NCI-H226 (cell line): Measurements from ENCODE around the gene KIAA0825.

Experiments
- DNase-seq: peaks from one replicate; pipeline ENCODE4 v3.0.0-alpha.2; 2015

The KIAA0825 gene

DNA sequence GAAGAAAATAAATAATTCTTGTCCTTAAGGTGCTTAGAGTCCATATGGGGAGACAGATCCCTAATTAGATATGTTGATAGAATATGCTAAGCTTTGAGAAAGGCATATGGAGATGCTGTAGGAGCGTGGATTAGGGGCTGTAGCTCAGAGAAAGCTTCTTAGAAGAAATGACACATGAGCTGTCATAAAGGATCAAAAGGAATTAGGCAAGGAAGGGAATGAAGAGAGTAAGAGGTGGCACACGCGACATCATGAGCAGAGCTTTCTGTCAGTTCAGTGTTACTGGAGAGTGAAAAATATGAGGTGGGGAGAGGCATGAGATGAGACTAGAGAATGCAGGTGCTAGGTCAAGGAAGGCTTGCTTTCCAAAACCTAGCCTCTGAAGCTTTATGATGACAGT lies 118.6 kb downstream of the KIAA0825 start:
- no peak for DNase-seq

DNA sequence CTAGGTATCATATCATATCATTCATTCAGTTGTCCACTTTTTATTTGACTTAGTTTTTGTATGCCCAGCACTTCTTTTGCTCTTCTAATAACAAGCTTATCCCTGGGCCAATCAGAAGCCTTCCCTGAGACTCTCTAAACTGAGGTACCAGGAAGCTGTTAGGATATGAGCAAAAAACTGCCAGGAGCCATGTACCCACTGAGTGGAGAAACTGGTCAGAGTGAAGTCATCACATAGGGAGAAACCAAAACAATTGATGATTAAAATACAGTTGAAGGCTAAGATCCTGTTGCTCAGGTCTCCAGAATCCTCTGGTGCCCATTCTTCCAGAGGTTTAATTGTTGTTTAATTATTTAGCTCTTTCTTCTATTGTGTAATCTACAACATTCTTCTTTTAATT lies 120.2 kb downstream of the KIAA0825 start:
- no peak for DNase-seq

DNA sequence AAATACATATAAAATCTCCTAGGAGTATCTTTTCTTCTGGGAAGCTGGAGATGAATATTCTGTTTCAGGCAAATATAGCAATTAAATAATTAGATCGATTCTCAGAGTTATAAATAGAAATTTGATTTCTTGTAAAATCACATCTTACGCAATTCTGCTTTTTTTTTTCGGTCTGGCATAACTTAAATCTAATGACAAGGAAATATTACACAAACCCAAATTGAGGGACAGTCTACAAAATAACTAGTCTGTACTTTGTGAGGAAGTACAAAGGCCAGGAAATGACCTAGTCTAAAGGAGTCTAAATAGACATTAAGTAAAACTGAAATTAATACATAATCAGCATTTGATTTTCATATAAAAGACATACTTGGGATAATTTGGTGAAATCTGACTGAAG lies 133.3 kb downstream of the KIAA0825 start:
- no peak for DNase-seq

DNA sequence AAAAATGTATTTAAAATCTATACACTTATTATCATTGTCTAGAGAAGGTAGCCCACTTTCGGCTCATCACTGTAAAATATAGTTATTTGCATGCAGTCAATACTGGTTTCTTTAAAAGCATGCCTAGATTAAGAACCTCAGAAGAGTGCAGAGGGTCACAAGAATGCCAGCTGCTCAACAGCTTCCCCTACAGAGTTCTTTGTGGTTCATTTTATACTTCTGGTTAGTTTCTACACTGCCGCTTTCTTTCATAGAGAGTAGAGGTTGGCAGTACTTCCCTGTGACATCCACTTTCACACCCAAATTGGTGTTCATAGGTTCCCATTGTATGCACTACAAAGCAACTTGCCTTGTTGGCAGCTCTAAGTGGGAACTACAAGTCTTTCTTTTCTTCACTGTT lies 137.3 kb downstream of the KIAA0825 start:
- DNase-seq: no peak

DNA sequence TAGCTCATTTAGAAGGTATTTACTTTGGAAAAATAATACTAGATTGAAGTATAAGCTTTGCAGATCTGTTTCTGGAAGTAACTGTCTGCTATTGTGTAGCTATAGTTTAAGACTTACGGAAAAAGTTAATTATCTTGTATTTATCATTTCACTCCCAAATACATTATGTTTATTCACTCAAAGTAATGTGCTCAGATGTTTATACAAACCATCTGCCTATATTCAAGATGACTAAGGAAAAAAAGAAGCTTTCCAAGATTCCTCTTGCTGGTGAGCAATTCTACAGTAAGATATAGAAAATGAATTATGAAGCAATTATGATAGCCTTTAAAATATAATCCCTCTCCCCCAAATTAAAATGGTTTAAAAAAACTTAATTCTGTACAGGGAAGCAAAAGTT lies 137.9 kb downstream of the KIAA0825 start:
- DNase-seq: no peak

DNA sequence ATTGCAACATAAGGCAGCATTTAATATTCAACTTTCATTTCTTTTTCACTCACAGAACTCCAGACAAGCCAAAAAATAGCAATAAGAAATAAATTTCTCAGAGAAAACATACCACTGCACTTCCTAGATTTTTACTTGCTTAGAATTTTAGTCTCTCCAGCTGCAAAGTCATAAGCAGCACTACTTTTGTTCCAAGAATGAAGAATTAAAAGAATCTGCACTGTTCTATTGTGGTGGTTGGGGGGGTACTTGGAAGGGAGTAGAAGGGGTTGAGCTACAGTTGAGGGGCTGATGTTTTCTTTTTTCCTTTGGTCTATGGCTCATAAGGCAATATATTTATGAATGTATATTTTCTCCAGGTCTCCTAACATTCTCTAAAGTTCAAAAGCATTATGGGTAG lies 144.5 kb downstream of the KIAA0825 start:
- DNase-seq: no peak

DNA sequence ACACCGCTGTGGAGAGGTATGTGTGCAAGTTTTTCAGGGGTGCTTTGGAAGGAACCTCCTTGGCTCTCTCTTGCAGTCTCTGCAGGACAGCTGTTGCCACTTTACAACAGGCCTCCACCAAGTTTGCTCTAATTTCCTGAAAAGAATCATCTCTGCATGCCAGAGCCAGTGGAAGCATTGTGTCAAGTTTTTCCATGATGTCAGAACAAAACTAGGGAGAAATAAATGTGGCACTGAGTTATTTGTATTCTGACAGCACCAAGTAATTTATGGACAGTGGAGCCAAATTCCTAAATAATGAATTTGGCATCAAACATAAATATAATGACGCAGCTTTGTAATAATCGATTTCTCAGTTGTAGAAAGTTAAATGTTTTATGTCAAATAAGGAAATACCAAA lies 146.9 kb downstream of the KIAA0825 start:
- DNase-seq: no peak

DNA sequence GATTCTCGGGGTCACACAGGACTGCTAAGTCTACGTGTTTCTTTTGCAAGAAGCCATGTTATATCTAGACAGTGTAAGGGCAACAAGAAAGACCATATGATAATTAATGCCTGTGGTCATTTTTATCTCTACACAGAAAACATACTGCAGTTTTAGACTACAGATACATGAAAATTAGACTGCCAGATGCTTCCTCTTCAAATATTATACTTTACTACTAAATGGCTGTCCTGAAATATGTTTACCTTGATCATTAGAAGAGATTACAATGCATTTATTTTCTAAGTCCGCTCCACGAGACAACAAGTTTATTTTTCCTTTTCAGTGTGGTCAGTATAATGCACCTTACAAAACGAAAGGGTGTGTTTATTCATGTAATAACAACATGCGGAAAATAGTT lies 147.6 kb downstream of the KIAA0825 start:
- no peak for DNase-seq

DNA sequence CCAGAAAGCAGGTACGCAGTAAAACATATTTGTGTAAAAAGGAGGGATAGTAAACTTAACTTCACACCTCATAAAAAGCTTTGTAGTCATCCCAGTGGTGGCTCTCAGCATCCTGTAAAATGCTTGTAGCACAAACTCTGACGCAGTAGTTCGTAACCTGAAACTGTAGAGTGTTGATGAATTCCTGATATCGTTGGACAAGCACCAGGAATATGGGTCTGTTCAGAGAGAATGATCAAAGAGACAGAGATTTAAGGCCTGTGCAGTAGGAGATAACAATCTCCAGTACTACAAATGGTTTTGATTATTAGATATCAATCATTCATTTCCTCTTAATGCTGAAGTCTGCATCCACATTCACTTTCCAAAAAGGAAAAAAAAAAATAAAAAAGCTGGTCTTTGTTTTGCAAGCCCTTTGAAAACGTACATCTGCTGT lies 148.5 kb downstream of the KIAA0825 start:
- no peak for DNase-seq

DNA sequence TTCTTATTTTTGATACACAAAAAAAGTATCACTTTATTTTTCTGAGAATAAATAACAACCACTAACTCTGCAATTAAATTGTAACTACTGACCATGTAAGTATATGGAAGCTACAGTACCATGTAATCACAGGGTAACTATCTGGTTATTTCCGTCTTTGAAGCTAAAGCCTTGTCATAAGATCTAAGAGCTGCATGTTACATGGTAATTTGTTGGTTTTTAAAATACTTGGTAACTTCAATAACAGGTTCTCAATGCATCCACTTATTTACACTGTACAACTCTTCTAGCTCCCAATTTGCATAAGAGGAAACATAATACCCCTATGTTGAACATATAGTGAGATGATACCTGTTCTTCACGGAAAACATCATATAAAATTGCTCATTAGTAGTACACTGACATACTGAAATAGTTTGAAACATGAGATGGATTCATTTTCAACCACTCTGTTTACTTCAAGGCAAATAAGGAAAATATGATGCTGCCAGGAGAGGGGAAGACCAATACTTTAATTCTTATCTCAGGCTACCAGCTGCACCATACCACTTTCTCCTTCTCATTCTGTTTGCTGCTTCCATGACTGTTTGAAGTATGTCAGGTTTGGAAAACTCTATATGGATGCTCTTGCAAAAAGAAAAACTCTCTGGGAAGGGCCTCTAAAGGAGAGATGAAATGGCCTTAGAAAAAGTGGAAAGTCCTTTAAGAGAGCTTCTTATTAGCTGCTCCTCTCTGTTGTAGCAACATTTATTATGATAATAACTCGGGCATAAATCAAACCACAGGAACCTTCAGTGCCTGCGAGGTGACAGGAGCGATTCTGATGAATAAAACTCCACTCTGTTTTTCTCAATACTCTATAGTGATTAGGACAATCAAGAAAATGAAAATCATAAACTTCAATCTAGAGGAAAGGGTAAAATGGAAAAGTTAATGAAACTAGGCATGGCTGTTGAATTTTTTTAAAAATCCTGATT lies 150.2 kb downstream of the KIAA0825 start:
- no peak for DNase-seq

DNA sequence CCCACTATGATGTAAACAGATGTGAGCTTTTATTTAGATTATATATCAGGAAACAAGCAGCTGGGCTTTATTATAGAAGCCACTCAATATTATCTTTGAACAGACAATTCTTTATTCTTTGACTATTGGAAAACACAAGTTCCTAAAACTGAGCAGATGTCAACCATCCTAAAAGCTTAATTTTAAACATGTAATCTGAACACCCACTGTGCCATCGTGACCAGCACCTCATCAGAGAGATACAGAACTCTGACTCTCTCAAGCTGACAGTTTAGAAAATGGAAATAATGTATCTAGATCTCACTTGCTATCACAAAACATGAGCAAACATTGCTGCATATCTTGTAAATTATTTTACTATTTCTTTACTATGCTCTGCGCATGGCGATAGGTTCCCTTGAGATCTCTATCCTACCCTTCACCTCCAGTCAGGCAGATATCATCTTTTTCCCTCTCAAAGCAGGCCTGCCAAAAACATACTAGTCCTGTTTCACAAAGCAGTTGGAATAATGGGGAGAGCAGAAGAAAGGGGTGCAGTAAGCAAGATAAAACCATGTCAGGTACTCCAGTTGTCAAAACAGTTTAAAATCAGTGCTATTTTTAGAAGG lies 151.0 kb downstream of the KIAA0825 start:
- no peak for DNase-seq

DNA sequence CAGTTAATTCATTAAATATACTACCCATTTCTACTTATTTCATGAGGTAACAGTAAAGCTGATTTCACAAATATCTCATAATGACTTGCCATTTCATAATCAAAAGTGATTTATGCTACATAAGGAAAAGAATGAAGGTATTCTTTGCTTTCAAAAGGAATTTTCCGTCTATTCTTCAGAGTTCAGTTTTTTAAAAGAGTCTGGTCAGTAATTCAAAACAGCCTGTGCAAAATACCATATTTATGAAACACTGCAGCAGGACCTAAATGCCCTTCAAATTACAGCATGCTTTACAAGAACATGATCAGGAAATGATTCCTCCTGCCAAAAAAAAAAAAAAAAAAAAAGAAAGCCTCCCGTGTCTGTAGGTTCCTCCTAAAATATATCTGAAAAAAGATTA lies 154.7 kb downstream of the KIAA0825 start:
- DNase-seq: no peak

DNA sequence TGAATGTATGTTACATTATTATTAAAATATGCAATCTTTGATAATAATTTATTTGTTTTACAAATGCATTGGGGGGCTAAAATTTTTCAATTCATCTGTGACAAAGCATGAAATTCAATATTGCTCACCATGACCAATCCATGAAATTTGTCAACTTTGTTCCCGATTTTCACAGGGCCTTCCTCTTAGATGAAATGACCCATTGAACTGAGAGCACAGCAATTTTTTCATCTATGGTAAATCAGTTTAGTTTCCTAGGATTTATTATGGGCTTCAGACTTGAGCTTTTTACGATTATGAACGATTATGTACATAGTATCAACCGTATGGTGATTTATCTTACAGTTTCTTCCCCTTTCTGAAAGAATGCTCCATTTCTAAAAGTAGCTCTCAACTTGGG lies 157.3 kb downstream of the KIAA0825 start:
- DNase-seq: no peak

DNA sequence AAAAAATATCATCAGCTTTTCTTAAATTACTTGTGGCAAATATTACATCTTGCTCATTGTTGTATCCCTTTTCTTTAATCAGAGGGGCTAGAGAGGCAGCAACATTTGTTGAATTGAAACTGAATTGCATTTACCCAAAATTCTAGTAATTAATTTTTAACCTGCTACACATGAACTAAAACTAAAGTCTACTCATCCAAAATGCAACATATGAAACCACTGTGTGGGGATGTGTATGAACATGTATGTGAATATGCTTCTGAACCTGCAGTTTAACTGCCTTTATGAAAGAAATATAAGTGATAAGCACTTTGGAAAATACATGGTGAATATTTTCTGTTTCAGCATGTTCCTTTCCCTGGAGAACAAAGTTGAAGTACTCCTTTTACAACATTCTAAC lies 158.5 kb downstream of the KIAA0825 start:
- DNase-seq: no peak

DNA sequence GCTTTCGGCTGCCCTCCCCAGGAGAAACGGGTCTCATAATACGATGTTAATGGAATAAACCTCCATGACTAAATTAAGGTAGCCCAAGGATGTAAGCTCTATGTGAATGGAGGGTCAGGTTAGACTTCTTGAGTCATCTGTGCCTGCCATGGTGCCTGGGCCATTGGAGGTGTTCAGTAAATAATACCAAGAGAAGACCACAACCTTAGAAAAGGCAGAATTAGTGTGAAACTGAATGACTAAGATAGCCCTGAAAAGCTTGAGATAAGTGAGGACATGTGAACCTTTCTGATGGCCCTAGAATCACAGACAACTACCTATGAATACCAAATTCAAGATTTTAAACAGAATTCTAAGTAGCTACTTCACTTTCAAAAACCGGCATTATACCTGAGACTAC lies 160.6 kb downstream of the KIAA0825 start:
- no peak for DNase-seq

DNA sequence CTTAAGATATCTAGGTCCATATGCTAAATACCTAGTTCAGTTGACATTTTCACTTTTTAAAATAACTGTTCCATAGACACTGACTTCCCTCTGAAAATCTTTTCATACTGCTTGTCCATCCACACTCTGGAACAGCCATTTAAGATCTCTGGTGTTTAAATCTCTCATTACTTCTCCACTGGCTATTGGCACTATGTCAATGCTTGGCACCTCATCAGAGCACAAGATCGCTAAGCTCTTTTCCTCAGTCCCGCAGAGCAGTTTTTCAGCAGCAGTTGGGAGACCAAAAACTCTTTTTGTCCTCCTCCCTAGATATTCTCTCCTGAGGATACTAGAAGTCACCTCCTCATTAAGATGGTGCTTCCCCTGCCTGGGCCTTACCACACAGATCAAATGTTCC lies 172.7 kb downstream of the KIAA0825 start:
- DNase-seq: no peak

DNA sequence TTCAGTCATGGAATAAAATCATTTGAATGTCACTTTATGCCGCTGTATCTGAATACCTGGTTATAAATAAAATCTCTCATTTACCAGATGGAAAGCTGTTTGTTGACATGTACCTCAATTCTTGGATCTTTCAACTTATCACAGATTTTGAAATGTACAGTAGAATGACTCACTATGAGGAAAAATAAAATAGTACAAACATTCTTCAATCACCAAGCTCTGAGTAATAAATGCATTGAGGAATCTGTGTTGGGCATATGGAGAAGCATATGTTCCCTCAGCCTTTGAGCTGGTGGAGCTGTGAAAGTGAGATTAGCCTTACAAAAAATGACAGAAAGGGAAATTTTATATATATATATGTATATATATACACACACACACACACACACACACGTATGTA lies 175.4 kb downstream of the KIAA0825 start:
- DNase-seq: no peak

DNA sequence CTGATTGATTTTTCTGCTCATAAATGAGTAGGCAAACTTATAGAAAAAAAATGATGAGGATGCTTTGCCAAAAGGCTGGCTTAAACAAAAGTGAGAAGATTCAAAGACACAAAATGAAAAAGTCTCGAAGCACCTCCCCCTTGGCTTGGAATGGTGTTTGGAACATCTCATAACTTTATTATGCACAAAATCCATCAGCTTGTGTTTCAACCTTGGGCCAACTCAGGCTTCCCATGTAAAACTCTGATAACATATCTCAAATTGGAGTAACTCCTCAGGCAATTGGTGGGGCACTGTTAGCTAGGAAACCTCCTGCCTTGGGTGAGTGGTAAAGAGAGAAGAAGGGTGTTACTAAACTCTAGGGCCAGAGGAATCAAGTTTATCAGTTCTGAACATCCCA lies 176.3 kb downstream of the KIAA0825 start:
- peak; percentile 65 for DNase-seq

DNA sequence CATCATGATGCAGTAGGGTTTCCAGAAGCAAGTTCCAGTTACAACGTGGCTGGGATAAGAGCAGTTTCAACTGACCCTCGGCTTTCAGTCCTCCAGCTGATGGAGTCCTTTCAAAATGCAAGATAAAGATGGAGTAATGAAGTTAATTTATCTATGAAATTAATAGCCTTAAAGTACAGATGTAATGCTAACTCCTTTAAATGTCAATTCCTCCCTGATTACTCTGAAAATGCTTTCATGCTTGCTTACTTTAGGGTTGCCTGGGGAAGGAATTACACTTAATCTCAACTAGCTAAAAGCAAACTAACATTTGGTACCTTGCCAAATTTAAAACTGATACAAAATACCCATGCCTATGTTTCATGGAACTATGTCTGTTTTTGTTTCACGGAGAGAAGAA lies 178.4 kb downstream of the KIAA0825 start:
- DNase-seq: no peak

DNA sequence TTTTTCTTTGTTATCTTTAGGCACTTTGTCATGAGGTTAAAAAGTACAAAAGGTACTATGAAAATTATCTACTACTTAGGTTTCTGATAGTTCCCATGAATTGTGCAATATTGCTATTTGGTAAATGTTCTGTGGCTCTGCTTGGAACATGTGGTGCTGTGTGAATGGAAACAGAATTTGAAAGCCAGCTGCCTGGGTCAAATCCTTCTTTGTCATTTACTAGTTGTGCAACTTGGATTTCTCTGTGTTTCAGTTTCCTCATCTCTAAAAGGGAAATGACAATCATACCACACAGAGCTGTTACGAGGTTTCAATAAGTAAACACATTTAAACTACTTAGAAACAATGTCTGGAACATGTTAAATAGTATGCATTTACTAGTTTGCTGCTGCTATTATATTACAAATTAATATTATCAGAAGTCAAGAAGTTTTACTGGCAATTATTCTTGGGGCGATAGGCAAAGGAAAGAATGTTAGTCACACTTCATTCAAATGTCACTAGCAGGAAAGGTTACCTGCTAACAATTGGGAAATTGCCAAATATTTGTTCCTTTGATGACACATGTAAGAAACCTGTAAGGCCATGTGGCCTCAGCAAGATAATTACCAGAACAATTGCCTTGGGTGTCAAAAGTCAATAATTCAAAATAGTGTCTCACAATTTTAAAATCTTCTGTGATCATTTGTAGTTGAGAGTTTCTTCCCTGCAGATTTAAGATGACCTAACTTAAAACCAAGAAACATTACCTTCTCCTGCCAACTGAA lies 184.8 kb downstream of the KIAA0825 start:
- no peak for DNase-seq

DNA sequence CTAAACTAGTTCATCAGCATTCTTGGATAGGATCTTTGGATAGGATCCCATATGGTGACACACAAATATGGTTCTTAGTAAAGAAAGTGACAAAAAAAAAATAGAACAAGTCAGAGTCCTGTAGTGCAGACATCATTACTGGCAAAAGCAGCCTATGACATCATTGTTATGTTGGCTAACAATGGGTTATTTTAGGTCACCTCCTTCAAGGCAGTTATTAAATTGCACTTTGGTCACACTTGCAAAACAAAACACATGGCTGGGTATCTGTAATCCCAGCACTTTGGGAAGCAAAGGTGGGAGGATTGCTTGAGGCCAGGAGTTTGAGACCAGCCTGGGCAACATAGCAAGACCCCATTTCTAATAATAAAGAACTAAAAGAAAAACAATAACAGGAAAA lies 185.9 kb downstream of the KIAA0825 start:
- DNase-seq: no peak

DNA sequence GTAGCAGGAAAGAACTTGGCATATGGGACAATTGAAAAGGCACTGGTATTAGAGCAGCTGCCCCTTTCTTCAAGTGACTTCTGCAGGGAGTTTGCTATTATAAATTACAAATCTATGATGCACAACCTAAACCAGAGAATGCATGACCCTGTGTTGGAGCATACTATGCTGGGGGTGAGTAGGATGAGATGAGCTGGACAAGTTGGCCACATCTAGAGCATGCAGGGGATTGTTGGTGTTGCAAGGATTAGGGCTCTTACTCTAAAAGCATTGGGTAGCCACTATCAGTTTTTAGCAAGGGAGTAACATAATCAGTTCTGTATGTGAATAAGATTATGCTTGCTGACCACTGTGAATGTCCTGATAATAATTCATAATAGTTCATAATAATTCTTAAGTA lies 186.7 kb downstream of the KIAA0825 start:
- no peak for DNase-seq

DNA sequence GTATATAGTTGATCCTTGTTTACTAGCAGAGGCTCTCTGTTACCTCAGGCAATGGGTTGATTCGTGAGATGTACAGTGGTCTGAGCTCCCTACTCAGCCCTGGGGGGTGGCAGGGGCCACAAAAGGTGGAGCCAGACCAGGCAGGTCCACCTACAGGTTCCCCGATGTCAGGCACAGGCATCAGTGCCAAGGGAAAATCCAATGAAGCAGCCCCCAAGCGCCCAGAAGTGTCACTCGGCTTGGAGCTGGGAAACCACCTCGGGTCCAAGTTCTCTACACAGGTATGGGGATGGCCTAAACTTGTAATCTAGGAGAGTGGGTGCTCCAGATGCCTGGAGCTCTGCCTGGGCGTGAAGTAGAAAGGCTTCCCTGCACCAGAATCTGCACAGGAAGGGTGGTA lies 188.8 kb downstream of the KIAA0825 start:
- DNase-seq: no peak

DNA sequence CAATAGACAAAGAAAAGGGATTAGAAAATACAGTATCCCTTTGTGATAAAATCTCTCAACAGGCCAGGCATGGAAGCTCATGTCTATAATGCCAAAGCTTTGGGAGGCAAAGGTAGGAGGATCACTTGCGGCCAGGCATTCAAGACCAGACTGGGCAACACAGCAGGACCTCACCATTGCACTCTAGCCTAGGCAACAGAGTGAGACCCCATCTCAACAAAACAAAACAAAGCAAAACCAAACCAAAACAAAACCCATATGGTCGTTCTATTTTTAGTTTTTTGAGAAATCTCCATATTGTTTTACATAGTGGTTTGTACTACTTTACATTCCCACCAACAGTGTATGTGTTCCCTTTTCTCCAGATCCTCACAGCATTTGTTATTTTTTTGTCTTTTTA lies 193.0 kb downstream of the KIAA0825 start:
- DNase-seq: no peak
